Endodermal cell (in vitro differentiated cells): ENCODE data around the gene LPGAT1. TPM values are rescaled to one million over a fixed set of nuclear protein-coding genes. Genes with fewer than 3 reads are reported as not detected.

Experiments used
- DNase-seq: peaks from one replicate; pipeline ENCODE4 v3.0.0-alpha.2; 2017
- H3K27ac ChIP-seq: 2 replicates; pipeline ENCODE4 v1.5.1; 2013; ENCODE audit warnings: mild to moderate bottlenecking, low read depth, low read length, moderate library complexity
- H3K27me3 ChIP-seq: 2 replicates; pipeline ENCODE4 v1.6.1; 2013; ENCODE audit warnings: mild to moderate bottlenecking, low read length, moderate library complexity; ENCODE audit not compliant: insufficient read depth, control insufficient read depth, poor library complexity, severe bottlenecking
- H3K36me3 ChIP-seq: 2 replicates; pipeline ENCODE4 v1.7.0; 2013; ENCODE audit warnings: mild to moderate bottlenecking, low read length, moderate library complexity; ENCODE audit not compliant: control insufficient read depth, insufficient read depth
- H3K4me1 ChIP-seq: one replicate; pipeline ENCODE4 v1.7.0; 2013; ENCODE audit warnings: low read length; ENCODE audit not compliant: control insufficient read depth, insufficient read depth
- H3K4me3 ChIP-seq: 2 replicates; pipeline ENCODE4 v1.5.1; 2013; ENCODE audit warnings: mild to moderate bottlenecking, low read length, moderate library complexity
- H3K9ac ChIP-seq: 2 replicates; pipeline ENCODE4 v1.6.1; 2013; ENCODE audit warnings: mild to moderate bottlenecking, low read length, moderate library complexity; ENCODE audit not compliant: poor library complexity, severe bottlenecking; ENCODE audit errors: extremely low read depth
- H3K9me3 ChIP-seq: 2 replicates; pipeline ENCODE4 v1.6.1; 2013; ENCODE audit warnings: mild to moderate bottlenecking, low read length, moderate library complexity; ENCODE audit not compliant: control insufficient read depth
- H3K27ac Mint-ChIP-seq: 2 replicates; pipeline ENCODE4 v1.8.0; 2020; ENCODE audit warnings: mixed read lengths
- H3K27me3 Mint-ChIP-seq: 2 replicates; pipeline ENCODE4 v1.8.0; 2021; ENCODE audit warnings: mild to moderate bottlenecking, mixed read lengths; ENCODE audit not compliant: insufficient read depth
- H3K36me3 Mint-ChIP-seq: 2 replicates; pipeline ENCODE4 v1.8.0; 2020; ENCODE audit warnings: low read depth, mixed read lengths
- H3K4me1 Mint-ChIP-seq: 2 replicates; pipeline ENCODE4 v1.8.0; 2020; ENCODE audit warnings: mixed read lengths
- H3K4me3 Mint-ChIP-seq: 2 replicates; pipeline ENCODE4 v1.8.0; 2020; ENCODE audit warnings: mild to moderate bottlenecking, moderate library complexity, mixed read lengths
- H3K9me3 Mint-ChIP-seq: 2 replicates; pipeline ENCODE4 v1.8.0; 2020; ENCODE audit warnings: mild to moderate bottlenecking, mixed read lengths
- WGBS, 2 experiments: methylation state at CpG; one replicate each; pipeline versions ENCODE4 v1.1.5 to v1.1.7; 2013; ENCODE audit warnings: missing lambda C conversion rate in 2 of 2, mixed read lengths in 1 of 2; ENCODE audit not compliant: insufficient coverage in 1 of 2, insufficient read length in 1 of 2; 5-methylcytosine and 5-hydroxymethylcytosine counted together
- total RNA-seq, 2 donors: library from RNA; stranded (reverse); fragmentation: NEBNext Ultra II Directional in 1 of 2; extraction: Animal tissue kit (Norgen Biotek cat#: 25700) in 1 of 2; gene quantifications; 2 replicates in 1 of 2; 3 replicates in 1 of 2; pipeline ENCODE4 v1.2.1, GENCODE V29; 2021
- TF ChIP-seq, protein P1 (sequence below): fragments of 200-600 bp; sonication (generic); conservative IDR thresholded peaks from 2 replicates; pipeline ENCODE4 v1.5.0; 2021; ENCODE audit warnings: antibody characterized with exemption, mild to moderate bottlenecking

Gene LPGAT1
- total RNA-seq, 2 donors from 2014 or later, result 57.0 to 66.9 TPM

DNA sequence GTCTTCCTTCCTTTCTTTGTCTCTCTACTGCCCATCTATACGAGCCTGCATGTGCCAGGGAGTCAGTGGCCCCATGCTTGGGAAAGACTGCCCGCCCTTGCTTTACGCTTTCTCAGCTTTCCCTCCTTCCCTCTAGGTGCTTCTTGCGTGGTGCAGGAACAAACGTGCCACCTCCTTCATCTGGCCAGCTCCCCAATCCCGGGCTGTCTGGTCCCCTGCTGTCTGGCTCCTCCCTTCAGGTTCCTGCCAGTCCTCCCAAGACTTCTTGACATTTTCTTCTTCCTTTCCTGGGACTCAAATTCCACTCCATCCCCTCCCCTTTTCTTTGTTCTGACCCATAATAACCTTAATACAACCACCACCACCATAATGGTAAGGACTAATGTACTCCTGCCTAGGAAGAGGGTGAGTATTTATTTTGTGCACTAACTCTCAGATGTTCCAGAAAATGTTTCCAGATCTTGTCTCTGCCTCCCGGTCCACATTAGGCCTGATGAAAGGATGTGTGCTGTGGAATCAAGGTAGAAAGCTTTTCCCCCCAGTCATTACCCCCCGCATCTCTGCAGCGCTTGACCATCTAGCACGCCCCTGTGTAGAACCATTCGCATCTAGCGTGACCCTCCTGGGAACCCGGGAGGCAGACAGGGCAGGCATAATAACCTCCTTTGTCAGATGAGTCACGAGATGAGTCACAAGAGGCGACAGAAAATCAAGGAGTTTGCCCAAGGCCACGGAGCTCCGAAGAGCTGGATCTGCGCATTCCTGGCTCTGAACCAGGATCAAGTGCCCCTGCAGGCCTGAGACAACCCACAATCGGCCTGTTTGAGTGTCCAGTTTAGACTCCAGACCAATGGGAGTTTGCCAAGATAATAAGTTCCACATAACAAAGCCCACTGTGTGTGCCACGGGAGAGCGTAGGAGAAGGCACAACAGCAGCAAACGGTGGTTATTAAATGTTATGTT is 95.1 kb downstream of the LPGAT1 start:
- no peaks in the 10 kb centered on the region for H3K9me3 Mint-ChIP-seq
- no peaks in the 10 kb centered on the region for H3K36me3 Mint-ChIP-seq
- H3K9me3 ChIP-seq, result no peaks in the 10 kb centered on the region
- peaks cover 22% of the 10 kb centered on the region for H3K4me1 ChIP-seq
- peak; percentile 79 for DNase-seq
- peaks cover 8% of the 10 kb centered on the region for H3K27me3 Mint-ChIP-seq
- H3K9ac ChIP-seq, result no peak overlapping the region
- TF ChIP-seq, protein P1, sequence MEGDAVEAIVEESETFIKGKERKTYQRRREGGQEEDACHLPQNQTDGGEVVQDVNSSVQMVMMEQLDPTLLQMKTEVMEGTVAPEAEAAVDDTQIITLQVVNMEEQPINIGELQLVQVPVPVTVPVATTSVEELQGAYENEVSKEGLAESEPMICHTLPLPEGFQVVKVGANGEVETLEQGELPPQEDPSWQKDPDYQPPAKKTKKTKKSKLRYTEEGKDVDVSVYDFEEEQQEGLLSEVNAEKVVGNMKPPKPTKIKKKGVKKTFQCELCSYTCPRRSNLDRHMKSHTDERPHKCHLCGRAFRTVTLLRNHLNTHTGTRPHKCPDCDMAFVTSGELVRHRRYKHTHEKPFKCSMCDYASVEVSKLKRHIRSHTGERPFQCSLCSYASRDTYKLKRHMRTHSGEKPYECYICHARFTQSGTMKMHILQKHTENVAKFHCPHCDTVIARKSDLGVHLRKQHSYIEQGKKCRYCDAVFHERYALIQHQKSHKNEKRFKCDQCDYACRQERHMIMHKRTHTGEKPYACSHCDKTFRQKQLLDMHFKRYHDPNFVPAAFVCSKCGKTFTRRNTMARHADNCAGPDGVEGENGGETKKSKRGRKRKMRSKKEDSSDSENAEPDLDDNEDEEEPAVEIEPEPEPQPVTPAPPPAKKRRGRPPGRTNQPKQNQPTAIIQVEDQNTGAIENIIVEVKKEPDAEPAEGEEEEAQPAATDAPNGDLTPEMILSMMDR, result no peak
- H3K4me3 ChIP-seq, result no peak overlapping the region
- H3K27ac Mint-ChIP-seq, result peak overlapping the region; percentile 67
- H3K4me1 Mint-ChIP-seq, result peaks cover 48% of the 10 kb centered on the region
- WGBS, 2 experiments, result 74 to 80% methylated on average over 16 to 22 of the region's 22 CpGs
- H3K36me3 ChIP-seq, result no peaks in the 10 kb centered on the region
- no peak overlapping the region for H3K27ac ChIP-seq
- H3K4me3 Mint-ChIP-seq, result no peak overlapping the region
- H3K27me3 ChIP-seq, result no peaks in the 10 kb centered on the region

DNA sequence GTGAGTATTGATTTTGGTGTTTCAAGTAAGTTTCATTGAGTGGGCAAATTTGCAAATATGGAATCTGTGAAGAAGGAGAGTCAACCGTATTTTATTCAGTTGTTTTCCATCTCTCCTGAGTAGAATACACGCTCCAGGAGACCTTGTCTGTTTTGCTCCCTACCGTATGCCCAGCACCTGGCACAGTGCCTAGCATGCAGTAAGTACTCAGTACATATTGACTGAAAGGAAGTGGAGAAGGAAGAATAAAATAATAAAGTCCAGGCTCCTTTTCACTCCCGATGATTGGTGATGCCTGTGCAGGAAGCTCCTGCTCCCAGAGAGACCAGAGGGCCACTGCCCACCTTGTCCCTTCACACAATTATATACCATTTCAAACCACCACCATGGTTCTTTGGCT is 95.8 kb downstream of the LPGAT1 start:
- no peaks in the 10 kb centered on the region for H3K36me3 ChIP-seq
- no peaks in the 10 kb centered on the region for H3K9me3 Mint-ChIP-seq
- peaks cover 8% of the 10 kb centered on the region for H3K27me3 Mint-ChIP-seq
- H3K27ac ChIP-seq, result no peak overlapping the region
- peaks cover 22% of the 10 kb centered on the region for H3K4me1 ChIP-seq
- no peaks in the 10 kb centered on the region for H3K27me3 ChIP-seq
- DNase-seq, result no peak
- TF ChIP-seq, protein P1, result no peak
- no peak overlapping the region for H3K4me3 Mint-ChIP-seq
- no peak overlapping the region for H3K27ac Mint-ChIP-seq
- no peak overlapping the region for H3K4me3 ChIP-seq
- peaks cover 44% of the 10 kb centered on the region for H3K4me1 Mint-ChIP-seq
- no peaks in the 10 kb centered on the region for H3K9me3 ChIP-seq
- H3K36me3 Mint-ChIP-seq, result no peaks in the 10 kb centered on the region
- no peak overlapping the region for H3K9ac ChIP-seq
- 94% methylated on average over 4 of the region's 4 CpGs for WGBS, 2 experiments

DNA sequence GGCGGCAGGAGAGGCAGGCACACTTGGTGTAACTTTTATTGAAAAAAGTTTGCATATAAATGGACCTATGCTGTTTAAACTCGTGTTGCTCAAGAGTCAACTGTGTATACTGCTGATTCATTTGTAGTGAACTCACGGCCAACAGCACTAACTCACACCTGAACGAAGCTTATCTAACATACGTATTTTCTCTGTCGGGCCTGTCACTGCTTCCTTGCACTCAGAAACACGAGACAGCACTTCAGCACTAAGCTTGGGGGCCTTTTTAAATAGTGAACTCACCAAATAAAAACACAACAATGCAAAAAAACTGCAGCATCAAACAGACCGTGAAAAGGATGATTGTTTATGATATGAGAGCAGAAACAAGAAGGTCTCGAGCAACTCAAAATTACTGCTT is 96.2 kb downstream of the LPGAT1 start:
- H3K4me3 ChIP-seq, result no peak overlapping the region
- TF ChIP-seq, protein P1, result no peak
- 77 to 87% methylated on average over 5 to 9 of the region's 9 CpGs for WGBS, 2 experiments
- Mint-ChIP-seq H3K36me3 (no peaks in the 10 kb centered on the region), H3K4me1 (peaks cover 39% of the 10 kb centered on the region), H3K27ac (no peak overlapping the region), H3K9me3 (no peaks in the 10 kb centered on the region), H3K27me3 (peaks cover 8% of the 10 kb centered on the region), H3K4me3 (no peak overlapping the region)
- no peak overlapping the region for H3K27ac ChIP-seq
- DNase-seq, result peak; percentile 24
- H3K9ac ChIP-seq, result no peak overlapping the region
- no peaks in the 10 kb centered on the region for H3K27me3 ChIP-seq
- H3K36me3 ChIP-seq, result no peaks in the 10 kb centered on the region
- H3K9me3 ChIP-seq, result no peaks in the 10 kb centered on the region
- peaks cover 21% of the 10 kb centered on the region for H3K4me1 ChIP-seq
